ENCODE measurements around the gene OR8G1.
A peak's percentile ranks its signal among the peaks of the same experiment; 100 is the strongest.
"Not testable (repeated sequence)": the region's sequence is repeated elsewhere in the genome, so short reads cannot be mapped to it uniquely, and the experiment has no call there.

The OR8G1 gene, protein sequence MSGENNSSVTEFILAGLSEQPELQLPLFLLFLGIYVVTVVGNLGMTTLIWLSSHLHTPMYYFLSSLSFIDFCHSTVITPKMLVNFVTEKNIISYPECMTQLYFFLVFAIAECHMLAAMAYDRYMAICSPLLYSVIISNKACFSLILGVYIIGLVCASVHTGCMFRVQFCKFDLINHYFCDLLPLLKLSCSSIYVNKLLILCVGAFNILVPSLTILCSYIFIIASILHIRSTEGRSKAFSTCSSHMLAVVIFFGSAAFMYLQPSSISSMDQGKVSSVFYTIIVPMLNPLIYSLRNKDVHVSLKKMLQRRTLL

GRCh38 chr11:124240621-124241397, at the start of gene OR8G1:
OR8G1 (plus strand) TSS chr11:124241095; CDS start chr11:124249676, 8,581 bp downstream.
- no peak for DNase-seq

DNA sequence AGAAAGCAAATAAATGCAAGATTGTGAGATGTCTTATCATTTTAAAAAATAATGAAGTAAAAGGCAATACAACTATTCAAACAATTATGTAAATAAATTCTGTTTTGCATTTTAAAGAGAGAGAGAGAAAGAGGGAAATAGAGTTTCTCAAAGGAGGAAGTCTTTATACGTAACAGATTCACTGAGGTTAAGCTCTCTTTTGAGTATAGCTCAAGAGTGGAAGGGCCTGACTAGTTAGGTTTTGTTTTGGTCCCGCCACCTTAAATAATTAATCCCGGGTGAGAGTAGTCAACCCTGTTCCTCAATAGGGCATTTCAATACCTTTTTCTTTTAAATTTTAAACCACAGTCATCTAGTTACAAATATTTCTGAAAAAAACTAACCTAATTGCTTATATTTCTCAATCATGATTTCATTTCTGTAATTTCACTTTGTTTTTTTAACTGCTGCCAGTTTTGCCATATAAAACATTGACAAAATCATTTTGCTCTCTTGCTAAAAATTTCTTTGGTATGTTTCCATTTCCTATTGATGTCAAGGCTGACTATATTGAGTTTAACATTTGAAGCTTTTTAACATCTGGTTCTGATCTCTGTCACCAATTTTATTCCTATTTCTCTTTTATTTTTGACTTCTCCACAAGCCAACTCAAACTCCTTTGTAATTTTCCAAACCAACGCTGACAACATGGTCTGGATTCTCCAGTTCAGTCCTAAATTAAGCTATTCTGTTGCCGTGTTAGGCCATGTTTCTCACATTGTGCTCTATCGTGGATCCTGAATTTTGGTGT, 47.5 kb upstream of the OR8G1 start:
- DNase-seq: no peak

- no peak for DNase-seq
Measured at GRCh38 chr11:124194293-124195188, 46.4 kb upstream of the OR8G1 start.

- DNase-seq: peak; percentile 6
Measured at GRCh38 chr11:124195189-124195734, 45.6 kb upstream of the OR8G1 start.

DNA sequence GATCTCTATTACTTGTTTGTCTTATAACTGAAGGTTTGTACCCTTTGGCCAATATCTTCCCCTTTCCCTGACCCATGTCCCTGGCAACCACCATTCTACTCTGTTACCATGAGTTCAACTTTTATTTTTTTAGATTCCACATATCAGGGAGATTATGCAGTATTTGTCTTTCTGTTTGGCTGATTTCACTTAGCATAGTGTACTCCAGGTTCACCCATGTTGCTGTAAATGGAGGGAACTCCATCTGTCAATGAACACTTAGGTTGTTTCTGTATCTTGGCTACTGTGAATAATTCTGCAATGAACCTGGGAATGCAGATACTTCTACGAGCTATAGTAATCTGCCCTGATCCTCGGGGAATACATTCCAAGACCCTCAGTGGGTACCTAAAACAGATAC, 42.9 kb upstream of the OR8G1 start:
- no peak for DNase-seq

DNA sequence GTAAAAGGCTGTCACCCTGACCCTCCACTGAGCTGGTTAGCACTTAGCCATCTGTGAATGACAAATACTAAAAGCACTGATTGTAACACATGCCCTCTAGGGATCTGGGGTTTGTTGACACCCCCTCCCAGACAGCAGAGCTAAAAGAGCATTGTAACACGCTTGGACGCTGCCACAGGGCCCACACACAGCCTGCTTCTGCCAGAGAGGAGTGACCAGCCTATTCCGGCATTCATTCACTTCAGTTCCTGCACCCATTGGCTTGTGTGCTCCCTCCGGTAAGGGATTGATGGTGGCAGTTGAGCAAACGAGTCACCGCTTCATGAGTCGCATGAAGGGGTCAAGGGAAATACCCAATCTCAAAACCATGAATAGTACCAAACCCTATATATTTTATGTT, 42.0 kb upstream of the OR8G1 start:
- no peak for DNase-seq

GRCh38 chr11:124199702-124200101, 41.2 kb upstream of the OR8G1 start:
- DNase-seq: no peak

- no peak for DNase-seq
Measured at GRCh38 chr11:124200671-124201070, 40.2 kb upstream of the OR8G1 start.

DNA sequence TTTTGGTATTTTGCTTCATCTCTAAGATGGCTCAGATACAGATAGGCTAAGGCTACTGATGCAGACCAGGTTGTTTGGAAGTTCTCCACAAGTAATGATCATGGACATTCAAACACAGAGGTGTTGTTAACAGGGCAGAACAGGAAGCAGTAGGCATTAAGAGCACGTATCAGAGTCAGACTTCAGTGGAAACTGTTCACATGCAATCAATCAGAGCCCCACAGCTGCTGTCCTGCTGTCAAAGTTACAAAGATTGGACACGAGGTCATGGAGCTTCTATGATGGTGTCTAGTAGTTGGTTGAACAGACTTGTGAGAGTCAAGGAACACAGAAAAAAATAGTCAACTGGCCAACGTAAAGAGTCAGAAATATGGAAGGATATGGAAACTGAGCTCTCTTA, 37.9 kb upstream of the OR8G1 start:
- no peak for DNase-seq

GRCh38 chr11:124204008-124204407, 36.9 kb upstream of the OR8G1 start:
- DNase-seq: no peak

- DNase-seq: no peak
Measured at GRCh38 chr11:124207102-124207792, 33.6 kb upstream of the OR8G1 start.

GRCh38 chr11:124209824-124210357, 31.0 kb upstream of the OR8G1 start:
- no peak for DNase-seq

- no peak for DNase-seq
Measured at GRCh38 chr11:124210421-124210820, 30.5 kb upstream of the OR8G1 start.

GRCh38 chr11:124211321-124211720, 29.6 kb upstream of the OR8G1 start:
- DNase-seq: no peak

DNA sequence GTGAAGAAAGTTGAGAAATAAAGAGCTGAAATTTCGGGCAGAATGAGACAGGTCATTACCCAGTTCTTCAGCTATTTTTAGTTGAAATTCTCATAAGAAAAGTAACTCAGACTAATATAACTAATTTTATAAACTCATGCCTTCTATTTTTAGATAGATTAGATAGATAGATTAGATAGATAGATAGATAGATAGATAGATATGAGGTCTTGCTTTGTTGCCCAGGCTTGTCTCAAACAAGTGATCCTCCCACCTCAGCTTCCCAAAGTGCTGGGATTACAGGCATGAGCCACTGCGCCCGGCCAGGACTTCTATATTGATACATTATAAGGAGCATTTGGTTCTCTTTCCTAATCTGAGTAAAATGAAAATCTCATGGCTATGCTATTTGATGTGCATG, 26.9 kb upstream of the OR8G1 start:
- no peak for DNase-seq

DNA sequence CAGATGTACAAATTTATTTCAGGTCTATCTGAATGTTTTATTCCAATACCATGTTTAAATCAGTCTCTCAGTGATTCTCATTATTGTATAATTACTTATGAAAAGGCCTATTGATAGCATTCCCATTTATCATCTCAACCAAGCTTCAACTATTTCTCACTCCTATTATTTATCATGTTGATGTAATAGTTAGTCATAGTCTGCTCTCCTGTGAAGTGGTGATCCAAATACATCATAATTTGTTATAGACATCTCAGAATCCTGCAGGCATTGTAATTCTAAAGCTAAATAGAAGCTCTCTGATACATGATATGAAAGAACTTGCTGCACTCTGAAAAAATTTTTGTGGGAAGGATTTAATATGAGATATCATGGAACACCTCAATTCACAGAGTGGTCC, 21.8 kb upstream of the OR8G1 start:
- no peak for DNase-seq

- DNase-seq: no peak
Measured at GRCh38 chr11:124222407-124222806, 18.5 kb upstream of the OR8G1 start.

GRCh38 chr11:124224618-124225423, 16.1 kb upstream of the OR8G1 start:
- DNase-seq: not testable (repeated sequence)

- no peak for DNase-seq
Measured at GRCh38 chr11:124225471-124225870, 15.4 kb upstream of the OR8G1 start.

DNA sequence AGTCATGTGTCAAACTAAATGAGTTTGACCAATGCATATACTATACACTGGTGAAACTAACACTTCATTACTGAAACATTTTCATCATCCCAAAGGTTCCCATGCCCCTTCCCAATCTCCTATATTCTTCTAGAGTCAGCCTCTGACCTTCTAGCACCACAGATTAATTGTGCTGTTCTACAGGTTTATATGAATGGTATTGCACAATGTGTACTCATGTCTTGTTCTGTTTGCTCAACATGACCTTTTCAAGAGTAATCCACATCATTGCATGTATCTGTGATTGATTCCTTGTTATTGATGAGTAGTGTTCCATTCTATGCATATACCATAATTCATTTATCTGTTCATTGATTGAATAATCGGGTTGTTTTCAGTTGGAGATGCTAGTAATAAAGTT, 7.5 kb upstream of the OR8G1 start:
- DNase-seq: no peak

Data from NK-92 treated with Interleukin-12 subunit alpha and Interleukin-12 subunit beta, amount 100 ng/mL, for 24 hours (cell line).